GM23338 (cell line): ENCODE data around the gene MGAT3. TPM values are rescaled to one million over a fixed set of nuclear protein-coding genes. Genes with fewer than 3 reads are reported as not detected.
A peak's percentile ranks its signal among the peaks of the same experiment; 100 is the strongest.

Source experiments
- ATAC-seq: fragments of 200-7000 bp; cut with Tn5 transposase; 3 replicates; pipeline ENCODE4 v1.9.1; 2020
- DNase-seq: peaks from one replicate; pipeline ENCODE4 v3.0.0-alpha.2; 2015; ENCODE audit warnings: low spot score
- H2AFZ ChIP-seq: fragments of 200-600 bp; sonication (generic); 2 replicates; pipeline ENCODE4 v1.8.0; 2016; ENCODE audit warnings: antibody characterized with exemption, mild to moderate bottlenecking, moderate library complexity
- H3F3A ChIP-seq: fragments of 200-600 bp; sonication (generic); replicated peaks from 2 replicates; pipeline ENCODE4 v1.8.0; 2017; ENCODE audit warnings: antibody characterized with exemption, mixed run types, low read depth
- H3K27ac ChIP-seq: fragments of 200-600 bp; sonication (generic); 2 replicates; pipeline ENCODE4 v1.6.1; 2016; ENCODE audit warnings: low read depth
- H3K27me3 ChIP-seq: fragments of 200-600 bp; sonication (generic); 2 replicates; pipeline ENCODE4 v1.8.0; 2016; ENCODE audit warnings: mild to moderate bottlenecking, mixed run types, moderate library complexity; ENCODE audit not compliant: insufficient read depth
- H3K36me3 ChIP-seq: fragments of 200-600 bp; sonication (generic); 2 replicates; pipeline ENCODE4 v1.8.0; 2016; ENCODE audit warnings: mild to moderate bottlenecking; ENCODE audit not compliant: insufficient read depth
- H3K4me1 ChIP-seq: fragments of 200-600 bp; sonication (generic); 2 replicates; pipeline ENCODE4 v1.8.0; 2016; ENCODE audit warnings: mild to moderate bottlenecking, moderate library complexity; ENCODE audit not compliant: insufficient read depth
- H3K4me2 ChIP-seq: fragments of 200-600 bp; sonication (generic); 2 replicates; pipeline ENCODE4 v1.7.1; 2017; ENCODE audit warnings: mixed run types
- H3K4me3 ChIP-seq: fragments of 200-600 bp; sonication (generic); 2 replicates; pipeline ENCODE4 v1.6.1; 2016; ENCODE audit warnings: mixed run types
- H3K79me2 ChIP-seq: fragments of 200-600 bp; sonication (generic); replicated peaks from 2 replicates; pipeline ENCODE4 v1.8.0; 2017; ENCODE audit warnings: mild to moderate bottlenecking; ENCODE audit not compliant: insufficient read depth
- H3K9me2 ChIP-seq: fragments of 200-600 bp; sonication (generic); 2 replicates; pipeline ENCODE4 v1.8.0; 2017; ENCODE audit not compliant: insufficient read depth
- H4K20me1 ChIP-seq: fragments of 200-600 bp; sonication (generic); replicated peaks from 2 replicates; pipeline ENCODE4 v1.8.0; 2017; ENCODE audit warnings: mild to moderate bottlenecking; ENCODE audit not compliant: insufficient read depth
- H3K27ac Mint-ChIP-seq: 2 replicates; pipeline ENCODE4 v1.8.0; 2020; ENCODE audit warnings: inconsistent platforms, mild to moderate bottlenecking, moderate library complexity, mixed read lengths
- H3K27me3 Mint-ChIP-seq: 3 replicates; pipeline ENCODE4 v1.8.0; 2022; ENCODE audit warnings: low read depth, mild to moderate bottlenecking, moderate library complexity, mixed read lengths, inconsistent platforms; ENCODE audit not compliant: insufficient read depth, poor library complexity
- H3K36me3 Mint-ChIP-seq: 3 replicates; pipeline ENCODE4 v1.8.0; 2021; ENCODE audit warnings: low read depth, mild to moderate bottlenecking, inconsistent platforms, moderate library complexity, mixed read lengths
- H3K4me1 Mint-ChIP-seq: 3 replicates; pipeline ENCODE4 v1.8.0; 2020; ENCODE audit warnings: mild to moderate bottlenecking, inconsistent platforms, mixed read lengths
- H3K4me3 Mint-ChIP-seq: 3 replicates; pipeline ENCODE4 v1.8.0; 2021; ENCODE audit warnings: moderate library complexity, mild to moderate bottlenecking, inconsistent platforms, mixed read lengths
- H3K9me3 Mint-ChIP-seq: 3 replicates; pipeline ENCODE4 v1.8.0; 2020; ENCODE audit warnings: moderate library complexity, mild to moderate bottlenecking, inconsistent platforms, mixed read lengths
- CREB1 ChIP-seq: fragments of 250-450 bp; sonication (Bioruptor Pico); IDR thresholded peaks from 2 replicates; pipeline ENCODE4 v1.5.0; 2020; ENCODE audit warnings: low read depth, mild to moderate bottlenecking, moderate library complexity
- EZH2 ChIP-seq: fragments of 200-600 bp; sonication (generic); IDR thresholded peaks from one replicate; pipeline ENCODE4 v1.8.0; 2017; ENCODE audit warnings: antibody characterized with exemption, mild to moderate bottlenecking, low read depth; ENCODE audit not compliant: unreplicated experiment
- EZH2phosphoT487 ChIP-seq: fragments of 200-600 bp; sonication (generic); IDR thresholded peaks from one replicate; pipeline ENCODE4 v1.8.1; 2018; ENCODE audit warnings: antibody characterized with exemption; ENCODE audit not compliant: unreplicated experiment
- JUNB ChIP-seq: IDR thresholded peaks from one replicate; pipeline ENCODE4 v1.6.1; 2016; ENCODE audit warnings: antibody characterized with exemption; ENCODE audit not compliant: unreplicated experiment
- NANOG ChIP-seq: IDR thresholded peaks from 2 replicates; pipeline ENCODE4 v1.6.1; 2016; ENCODE audit warnings: antibody characterized with exemption, borderline replicate concordance
- POLR2AphosphoS5 ChIP-seq: IDR thresholded peaks from 2 replicates; pipeline ENCODE4 v1.6.1; 2016; ENCODE audit warnings: antibody characterized with exemption, low read depth
- STAT1 ChIP-seq: IDR thresholded peaks from one replicate; pipeline ENCODE4 v1.6.1; 2016; ENCODE audit warnings: antibody characterized with exemption; ENCODE audit not compliant: unreplicated experiment
- ZNF114 ChIP-seq: fragments of 250-450 bp; sonication (Bioruptor Pico); IDR thresholded peaks from 2 replicates; pipeline ENCODE4 v1.5.0; 2020; ENCODE audit warnings: mild to moderate bottlenecking, moderate library complexity
- polyA plus RNA-seq: library from polyadenylated mRNA; unstranded; fragments of >200 nt; fragmentation: Nextera tagmentation; extraction: Ambion mirVana; gene quantifications from 2 replicates; pipeline ENCODE4 v1.2.1, GENCODE V29; 2016
- total RNA-seq: library from RNA; depleted of rRNA; stranded (reverse); fragments of >200 nt; shearing (Covaris generic); gene quantifications from 2 replicates; pipeline ENCODE4 v1.2.3, GENCODE V29; 2014
- TF ChIP-seq, protein P1 (sequence below): IDR thresholded peaks from 2 replicates; pipeline ENCODE4 v1.6.1; 2016; ENCODE audit warnings: antibody characterized with exemption
- TF ChIP-seq, protein P2 (sequence below), 2 experiments: fragments of 200-600 bp in 1 of 2; sonication (generic) in 1 of 2; conservative IDR thresholded peaks; 2 replicates each; pipeline versions ENCODE4 v1.5.1 to v1.6.1; 2016 to 2017; ENCODE audit warnings: antibody characterized with exemption in 2 of 2, low read depth in 2 of 2, mild to moderate bottlenecking in 2 of 2, moderate library complexity in 1 of 2
- TF ChIP-seq, protein P3 (sequence below): IDR thresholded peaks from one replicate; pipeline ENCODE4 v1.6.1; 2018; ENCODE audit warnings: antibody characterized with exemption; ENCODE audit not compliant: unreplicated experiment

MGAT3 gene
- total and polyA plus RNA-seq, 2 experiments from 2014 or later = 1.7 to 10.2 TPM

DNA sequence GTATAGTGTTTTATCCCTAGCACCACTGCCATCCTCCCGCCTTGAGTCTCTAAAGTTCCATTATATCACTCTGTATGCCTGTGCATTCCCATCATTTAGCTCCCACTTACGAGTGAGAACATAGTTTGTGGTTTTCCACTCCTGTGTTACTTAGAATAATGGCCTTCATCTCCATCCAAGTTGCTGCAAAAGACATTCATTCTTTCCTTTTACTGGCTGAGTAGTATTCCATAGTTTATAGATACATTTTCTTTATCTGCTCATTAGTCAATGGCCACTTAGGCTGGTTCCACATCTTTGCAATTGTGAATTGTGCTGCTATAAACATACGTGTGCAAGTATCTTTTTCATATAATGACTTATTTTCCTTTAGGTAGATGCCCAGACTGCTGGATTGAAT, 32.8 kb upstream of the MGAT3 start:
- peaks cover 5% of the 10 kb centered on the region for H3K27me3 Mint-ChIP-seq
- Histone ChIP-seq H3K9me2 (no peaks in the 10 kb centered on the region), H3K36me3 (peaks cover 9% of the 10 kb centered on the region; the same call in 1 of the 2 replicates), H3F3A (0 out of 2 replicates have a peak, but pooled peaks cover 3% of the 10 kb centered on the region), H2AFZ (no peak overlapping the region), H3K27ac (no peak overlapping the region), H3K27me3 (no peaks in the 10 kb centered on the region), H4K20me1 (no peaks in the 10 kb centered on the region; the same call in 1 of the 2 replicates), H3K79me2 (no peaks in the 10 kb centered on the region), H3K4me2 (no peak overlapping the region), H3K4me3 (no peak overlapping the region), H3K4me1 (peaks cover 15% of the 10 kb centered on the region)
- peaks cover 30% of the 10 kb centered on the region for H3K4me1 Mint-ChIP-seq
- no peak overlapping the region for H3K27ac Mint-ChIP-seq
- ATAC-seq (no peak), DNase-seq (no peak)
- H3K36me3 Mint-ChIP-seq = peaks cover 42% of the 10 kb centered on the region
- H3K4me3 Mint-ChIP-seq = no peak overlapping the region
- no peaks in the 10 kb centered on the region for H3K9me3 Mint-ChIP-seq
- TF ChIP-seq STAT1 (no peak), CREB1 (no peak)
- TF ChIP-seq, protein P1, sequence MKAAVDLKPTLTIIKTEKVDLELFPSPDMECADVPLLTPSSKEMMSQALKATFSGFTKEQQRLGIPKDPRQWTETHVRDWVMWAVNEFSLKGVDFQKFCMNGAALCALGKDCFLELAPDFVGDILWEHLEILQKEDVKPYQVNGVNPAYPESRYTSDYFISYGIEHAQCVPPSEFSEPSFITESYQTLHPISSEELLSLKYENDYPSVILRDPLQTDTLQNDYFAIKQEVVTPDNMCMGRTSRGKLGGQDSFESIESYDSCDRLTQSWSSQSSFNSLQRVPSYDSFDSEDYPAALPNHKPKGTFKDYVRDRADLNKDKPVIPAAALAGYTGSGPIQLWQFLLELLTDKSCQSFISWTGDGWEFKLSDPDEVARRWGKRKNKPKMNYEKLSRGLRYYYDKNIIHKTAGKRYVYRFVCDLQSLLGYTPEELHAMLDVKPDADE = no peak
- TF ChIP-seq, protein P2, sequence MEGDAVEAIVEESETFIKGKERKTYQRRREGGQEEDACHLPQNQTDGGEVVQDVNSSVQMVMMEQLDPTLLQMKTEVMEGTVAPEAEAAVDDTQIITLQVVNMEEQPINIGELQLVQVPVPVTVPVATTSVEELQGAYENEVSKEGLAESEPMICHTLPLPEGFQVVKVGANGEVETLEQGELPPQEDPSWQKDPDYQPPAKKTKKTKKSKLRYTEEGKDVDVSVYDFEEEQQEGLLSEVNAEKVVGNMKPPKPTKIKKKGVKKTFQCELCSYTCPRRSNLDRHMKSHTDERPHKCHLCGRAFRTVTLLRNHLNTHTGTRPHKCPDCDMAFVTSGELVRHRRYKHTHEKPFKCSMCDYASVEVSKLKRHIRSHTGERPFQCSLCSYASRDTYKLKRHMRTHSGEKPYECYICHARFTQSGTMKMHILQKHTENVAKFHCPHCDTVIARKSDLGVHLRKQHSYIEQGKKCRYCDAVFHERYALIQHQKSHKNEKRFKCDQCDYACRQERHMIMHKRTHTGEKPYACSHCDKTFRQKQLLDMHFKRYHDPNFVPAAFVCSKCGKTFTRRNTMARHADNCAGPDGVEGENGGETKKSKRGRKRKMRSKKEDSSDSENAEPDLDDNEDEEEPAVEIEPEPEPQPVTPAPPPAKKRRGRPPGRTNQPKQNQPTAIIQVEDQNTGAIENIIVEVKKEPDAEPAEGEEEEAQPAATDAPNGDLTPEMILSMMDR (conservative IDR thresholded peaks at IDR 0.05; ENCODE audit: low read depth in 2 of 2) = no peak

DNA sequence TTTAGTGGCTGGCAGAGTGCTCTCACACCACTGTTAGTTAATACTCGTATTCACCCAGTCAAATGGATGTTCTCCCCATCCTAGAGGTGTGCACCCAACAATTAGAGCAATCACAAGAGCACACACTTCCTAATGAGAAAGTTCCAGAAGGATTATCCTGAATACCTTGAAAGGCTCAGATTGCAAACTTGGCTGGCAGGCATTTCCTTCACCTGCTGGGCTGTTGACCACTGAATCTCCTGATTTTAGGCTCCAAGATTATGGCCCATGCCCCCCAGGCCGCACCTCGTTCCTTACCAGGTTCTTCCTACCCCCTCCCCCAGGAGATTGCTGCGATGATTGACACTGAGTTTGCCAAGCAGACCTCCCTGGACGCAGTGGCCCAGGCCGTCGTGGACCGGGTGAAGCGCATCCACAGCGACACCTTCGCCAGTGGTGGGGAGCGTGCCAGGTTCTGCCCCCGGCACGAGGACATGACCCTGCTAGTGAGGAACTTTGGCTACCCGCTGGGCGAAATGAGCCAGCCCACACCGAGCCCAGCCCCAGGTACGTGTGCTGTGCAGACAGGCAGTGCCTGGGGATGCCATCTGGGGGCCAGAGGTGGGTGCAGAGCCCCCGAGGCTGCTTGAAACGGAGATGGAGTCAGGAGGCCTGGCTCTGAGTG, 30.3 kb upstream of the MGAT3 start:
- Mint-ChIP-seq H3K9me3 (no peaks in the 10 kb centered on the region), H3K27ac (peak overlapping the region; percentile 85; the same call in 1 of the 2 replicates), H3K4me3 (no peak overlapping the region), H3K4me1 (peaks cover 38% of the 10 kb centered on the region), H3K27me3 (peaks cover 9% of the 10 kb centered on the region), H3K36me3 (peaks cover 33% of the 10 kb centered on the region)
- H4K20me1 ChIP-seq = no peaks in the 10 kb centered on the region; the same call in 1 of the 2 replicates
- no peak overlapping the region for H2AFZ ChIP-seq
- no peak overlapping the region for H3K27ac ChIP-seq
- 0 out of 2 replicates have a peak, but pooled peaks cover 6% of the 10 kb centered on the region for H3F3A ChIP-seq
- peaks cover 9% of the 10 kb centered on the region; the same call in 1 of the 2 replicates for H3K36me3 ChIP-seq
- ATAC-seq (no peak), DNase-seq (no peak)
- no peak overlapping the region for H3K4me2 ChIP-seq
- H3K9me2 ChIP-seq = no peaks in the 10 kb centered on the region
- H3K4me3 ChIP-seq = no peak overlapping the region
- no peaks in the 10 kb centered on the region for H3K27me3 ChIP-seq
- peaks cover 21% of the 10 kb centered on the region for H3K4me1 ChIP-seq
- H3K79me2 ChIP-seq = no peaks in the 10 kb centered on the region
- TF ChIP-seq, protein P3, sequence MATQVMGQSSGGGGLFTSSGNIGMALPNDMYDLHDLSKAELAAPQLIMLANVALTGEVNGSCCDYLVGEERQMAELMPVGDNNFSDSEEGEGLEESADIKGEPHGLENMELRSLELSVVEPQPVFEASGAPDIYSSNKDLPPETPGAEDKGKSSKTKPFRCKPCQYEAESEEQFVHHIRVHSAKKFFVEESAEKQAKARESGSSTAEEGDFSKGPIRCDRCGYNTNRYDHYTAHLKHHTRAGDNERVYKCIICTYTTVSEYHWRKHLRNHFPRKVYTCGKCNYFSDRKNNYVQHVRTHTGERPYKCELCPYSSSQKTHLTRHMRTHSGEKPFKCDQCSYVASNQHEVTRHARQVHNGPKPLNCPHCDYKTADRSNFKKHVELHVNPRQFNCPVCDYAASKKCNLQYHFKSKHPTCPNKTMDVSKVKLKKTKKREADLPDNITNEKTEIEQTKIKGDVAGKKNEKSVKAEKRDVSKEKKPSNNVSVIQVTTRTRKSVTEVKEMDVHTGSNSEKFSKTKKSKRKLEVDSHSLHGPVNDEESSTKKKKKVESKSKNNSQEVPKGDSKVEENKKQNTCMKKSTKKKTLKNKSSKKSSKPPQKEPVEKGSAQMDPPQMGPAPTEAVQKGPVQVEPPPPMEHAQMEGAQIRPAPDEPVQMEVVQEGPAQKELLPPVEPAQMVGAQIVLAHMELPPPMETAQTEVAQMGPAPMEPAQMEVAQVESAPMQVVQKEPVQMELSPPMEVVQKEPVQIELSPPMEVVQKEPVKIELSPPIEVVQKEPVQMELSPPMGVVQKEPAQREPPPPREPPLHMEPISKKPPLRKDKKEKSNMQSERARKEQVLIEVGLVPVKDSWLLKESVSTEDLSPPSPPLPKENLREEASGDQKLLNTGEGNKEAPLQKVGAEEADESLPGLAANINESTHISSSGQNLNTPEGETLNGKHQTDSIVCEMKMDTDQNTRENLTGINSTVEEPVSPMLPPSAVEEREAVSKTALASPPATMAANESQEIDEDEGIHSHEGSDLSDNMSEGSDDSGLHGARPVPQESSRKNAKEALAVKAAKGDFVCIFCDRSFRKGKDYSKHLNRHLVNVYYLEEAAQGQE = no peak
- no peak for TF ChIP-seq ZNF114 (CRISPR knock-in tag)
- TF ChIP-seq JUNB = no peak
- TF ChIP-seq, protein P1 = no peak
- TF ChIP-seq EZH2phosphoT487 = no peak
- no peak for TF ChIP-seq EZH2
- TF ChIP-seq NANOG = no peak
- TF ChIP-seq, protein P2 (conservative IDR thresholded peaks at IDR 0.05; ENCODE audit: low read depth in 2 of 2) = no peak
- no peak for TF ChIP-seq STAT1
- TF ChIP-seq POLR2AphosphoS5 = no peak
